Common myeloid progenitor, CD34-positive (primary cell): ENCODE results near the gene MBOAT2.

Source experiments
- CTCF ChIA-PET: fragments of 350-600 bp; sonication (Branson Sonifier 250); formaldehyde crosslinking; loops from one replicate; lab custom pipeline; 2021; ENCODE audit warnings: antibody characterized with exemption; lab: Charles Lee
- POLR2A ChIA-PET: fragments of 350-600 bp; sonication (Branson Sonifier 250); formaldehyde crosslinking; loops from one replicate; lab custom pipeline; 2021; ENCODE audit warnings: antibody characterized with exemption; lab: Charles Lee
- DNase-seq, 3 donors: peaks; one replicate each; pipeline versions ENCODE4 v3.0.0 to v3.0.0-alpha.2; 2013
- H3K27ac ChIP-seq, 2 experiments: 1 replicate in 1 of 2; 2 replicates in 1 of 2; pipeline ENCODE4 v1.7.0; 2013; ENCODE audit warnings: inconsistent platforms in 2 of 2, low read length in 2 of 2, mild to moderate bottlenecking in 2 of 2, low read depth in 1 of 2, moderate library complexity in 1 of 2; ENCODE audit not compliant: severe bottlenecking in 2 of 2, insufficient read depth in 1 of 2, poor library complexity in 1 of 2
- H3K27me3 ChIP-seq, 5 experiments: replicated peaks in 2 of 5; 1 replicate in 3 of 5; 2 replicates in 2 of 5; pipeline versions ENCODE4 v1.6.1 to v1.7.0; 2013; ENCODE audit warnings: low read length in 4 of 5, mild to moderate bottlenecking in 2 of 5, moderate library complexity in 2 of 5, inconsistent platforms in 1 of 5; ENCODE audit not compliant: insufficient read depth in 5 of 5, control insufficient read depth in 4 of 5
- H3K36me3 ChIP-seq, 4 experiments: 1 replicate in 2 of 4; 2 replicates in 2 of 4; pipeline versions ENCODE4 v1.6.1 to v1.7.0; 2013; ENCODE audit warnings: low read length in 3 of 4, control low read depth in 1 of 4, mild to moderate bottlenecking in 1 of 4; ENCODE audit not compliant: control insufficient read depth in 4 of 4, insufficient read depth in 4 of 4
- H3K4me1 ChIP-seq, 4 experiments: 1 replicate in 3 of 4; 2 replicates in 1 of 4; pipeline versions ENCODE4 v1.6.1 to v1.7.1; 2013; ENCODE audit warnings: low read length in 3 of 4, mild to moderate bottlenecking in 3 of 4, control low read depth in 1 of 4, inconsistent platforms in 1 of 4, moderate library complexity in 1 of 4; ENCODE audit not compliant: control insufficient read depth in 4 of 4, insufficient read depth in 4 of 4; ENCODE audit errors: control extremely low read depth in 1 of 4
- H3K4me3 ChIP-seq, 7 experiments: 1 replicate in 4 of 7; 2 replicates in 3 of 7; pipeline versions ENCODE4 v1.5.1 to v1.7.0; 2013; ENCODE audit warnings: mild to moderate bottlenecking in 7 of 7, low read length in 6 of 7, moderate library complexity in 6 of 7, inconsistent platforms in 2 of 7, low read depth in 2 of 7, control low read depth in 1 of 7; ENCODE audit not compliant: insufficient read depth in 4 of 7, control insufficient read depth in 1 of 7; ENCODE audit errors: extremely low read depth in 1 of 7
- H3K9me3 ChIP-seq, 5 experiments: 1 replicate in 4 of 5; 2 replicates in 1 of 5; pipeline versions ENCODE4 v1.6.1 to v1.7.1; 2013; ENCODE audit warnings: low read length in 4 of 5, mild to moderate bottlenecking in 2 of 5, inconsistent platforms in 1 of 5, low read depth in 1 of 5, moderate library complexity in 1 of 5; ENCODE audit not compliant: control insufficient read depth in 4 of 5, insufficient read depth in 2 of 5; ENCODE audit errors: control extremely low read depth in 1 of 5
- WGBS: methylation state at CpG from one replicate; pipeline ENCODE4 v1.1.5; 2013; ENCODE audit not compliant: insufficient coverage; 5-methylcytosine and 5-hydroxymethylcytosine counted together

The MBOAT2 gene

GRCh38 chr2:8827729-8828128 is 175.8 kb downstream of the MBOAT2 start:
- POLR2A ChIA-PET: interaction anchor here (1.7 kb wide), 1 partner anchor 10 kb away, joined by 6 read pairs; the partner anchor contains the start of gene KIDINS220
- Histone ChIP-seq H3K27ac (no peak overlapping the region), H3K4me3 (no peak overlapping the region), H3K4me1 (no peaks in the 10 kb centered on the region), H3K27me3 (no peaks in the 10 kb centered on the region), H3K36me3 (peaks cover 2 to 15% (median 5%) of the 10 kb centered on the region in 4 experiments), H3K9me3 (no peaks in the 10 kb centered on the region)
- CTCF ChIA-PET: interaction anchor here (0.5 kb wide), 1 partner anchor 51 kb away, joined by 3 read pairs; no protein-coding TSS in a partner anchor
- 96% methylated on average over 2 of the region's 2 CpGs for WGBS
- DNase-seq: no peak

DNA sequence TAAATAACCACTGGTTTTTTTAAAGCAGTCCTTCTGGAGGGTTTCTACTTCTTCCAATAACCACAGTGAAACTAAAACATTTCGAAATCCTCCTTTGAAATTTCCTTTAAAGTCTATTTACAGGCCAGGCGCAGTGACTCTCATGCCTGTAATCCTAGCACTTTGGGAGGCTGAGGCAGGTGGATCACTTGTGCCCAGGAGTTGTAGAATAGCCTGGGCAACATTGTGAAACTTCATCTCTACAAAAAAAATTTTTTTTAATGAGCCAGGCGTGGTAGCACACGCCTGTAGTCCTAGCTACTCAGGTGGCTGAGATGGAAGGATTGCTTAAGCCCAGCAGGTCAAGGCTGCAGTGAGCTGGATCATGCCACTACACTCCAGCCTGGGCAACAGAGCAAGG is 181.3 kb downstream of the MBOAT2 start:
- Histone ChIP-seq H3K36me3 (peaks cover 2 to 27% (median 9%) of the 10 kb centered on the region in 4 experiments), H3K4me1 (peaks cover 0 to 14% (median 0%) of the 10 kb centered on the region in 4 experiments), H3K27ac (peak overlapping the region in 1 of 2 experiments; percentile 14), H3K9me3 (no peaks in the 10 kb centered on the region), H3K27me3 (no peaks in the 10 kb centered on the region), H3K4me3 (no peak overlapping the region)
- DNase-seq: no peak
- 90% methylated on average over 3 of the region's 4 CpGs for WGBS
- ChIA-PET CTCF (interaction anchor here (1.4 to 1.6 kb wide), 2 partner anchors 9 to 1619 kb away, joined by 3 to 4 read pairs; no protein-coding TSS in a partner anchor), POLR2A (no interaction called here)

GRCh38 chr2:8821276-8822217 is 181.9 kb downstream of the MBOAT2 start:
- peaks cover 1 to 27% (median 11%) of the 10 kb centered on the region in 4 experiments for H3K36me3 ChIP-seq
- H3K9me3 ChIP-seq: no peaks in the 10 kb centered on the region
- H3K4me1 ChIP-seq: peaks cover 0 to 14% (median 0%) of the 10 kb centered on the region in 4 experiments
- WGBS: 75% methylated on average over 4 of the region's 8 CpGs
- DNase-seq: no peak
- H3K27me3 ChIP-seq: no peaks in the 10 kb centered on the region
- no peak overlapping the region for H3K27ac ChIP-seq
- CTCF ChIA-PET: no interaction called here
- H3K4me3 ChIP-seq: no peak overlapping the region
- POLR2A ChIA-PET: no interaction called here

DNA sequence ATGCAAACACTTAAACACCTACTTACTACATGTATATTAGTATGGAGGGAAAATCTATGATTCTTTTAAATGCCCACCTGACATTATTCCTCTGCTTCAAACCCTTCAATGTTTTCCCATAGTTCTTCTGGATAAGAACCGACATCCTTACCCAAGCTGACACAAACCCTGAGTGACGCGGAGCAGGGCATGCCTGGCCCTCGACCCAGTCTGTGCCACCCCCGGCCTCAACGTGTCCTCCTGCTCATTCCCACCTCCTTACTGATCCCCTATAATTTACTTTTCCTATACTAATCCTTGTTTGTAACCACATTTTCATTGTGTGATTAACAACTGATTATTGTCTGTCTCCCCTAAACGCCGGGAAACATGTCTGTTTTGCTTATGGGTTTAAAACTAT is 183.5 kb downstream of the MBOAT2 start:
- DNase-seq: no peak
- Histone ChIP-seq H3K4me1 (peaks cover 0 to 14% (median 0%) of the 10 kb centered on the region in 4 experiments), H3K27me3 (no peaks in the 10 kb centered on the region), H3K36me3 (peaks cover 3 to 27% (median 14%) of the 10 kb centered on the region in 4 experiments), H3K27ac (no peak overlapping the region), H3K9me3 (no peaks in the 10 kb centered on the region), H3K4me3 (no peak overlapping the region)
- CTCF ChIA-PET: interaction anchor here (0.6 kb wide), 1 partner anchor 515 kb away, joined by 3 read pairs; no protein-coding TSS in a partner anchor
- POLR2A ChIA-PET: no interaction called here
- WGBS: 91% methylated on average over 6 of the region's 8 CpGs

DNA sequence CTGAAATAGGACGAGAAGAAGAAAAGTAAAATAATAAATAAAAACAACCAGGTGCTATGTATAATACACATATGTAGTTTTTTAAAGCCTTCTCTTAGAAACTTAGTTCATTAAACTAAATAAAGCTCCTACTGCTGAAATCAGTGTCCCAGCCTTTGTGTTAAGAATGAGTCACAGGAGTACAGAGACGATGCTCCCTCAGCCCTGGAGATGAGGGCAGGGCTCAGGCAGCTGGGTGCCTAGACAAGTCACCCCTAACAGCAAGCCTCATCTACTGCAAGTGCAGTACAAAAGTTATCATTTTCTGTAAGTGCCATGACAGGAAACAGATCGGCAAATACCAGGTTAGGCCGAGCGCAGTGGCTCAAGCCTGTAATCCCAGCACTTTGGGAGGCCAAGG is 184.3 kb downstream of the MBOAT2 start:
- Histone ChIP-seq H3K4me1 (peaks cover 0 to 14% (median 0%) of the 10 kb centered on the region in 4 experiments), H3K27me3 (no peaks in the 10 kb centered on the region), H3K36me3 (peaks cover 6 to 28% (median 15%) of the 10 kb centered on the region in 4 experiments), H3K27ac (no peak overlapping the region), H3K9me3 (no peaks in the 10 kb centered on the region), H3K4me3 (no peak overlapping the region)
- POLR2A ChIA-PET: no interaction called here
- no peak for DNase-seq
- CTCF ChIA-PET: interaction anchor here (1.5 kb wide), 1 partner anchor 11 kb away, joined by 3 read pairs; no protein-coding TSS in a partner anchor
- 95% methylated on average over 4 of the region's 5 CpGs for WGBS

GRCh38 chr2:8817221-8817620 is 186.3 kb downstream of the MBOAT2 start:
- H3K9me3 ChIP-seq: no peaks in the 10 kb centered on the region
- no peaks in the 10 kb centered on the region for H3K27me3 ChIP-seq
- DNase-seq: no peak
- H3K27ac ChIP-seq: no peak overlapping the region
- ChIA-PET POLR2A (no interaction called here), CTCF (interaction anchor here (1.4 kb wide), 1 partner anchor 13 kb away, joined by 3 read pairs; no protein-coding TSS in a partner anchor)
- peaks cover 6 to 33% (median 14%) of the 10 kb centered on the region in 4 experiments for H3K36me3 ChIP-seq
- H3K4me3 ChIP-seq: no peak overlapping the region
- WGBS: no CpG with 5 or more reads among the region's 1 CpG
- H3K4me1 ChIP-seq: peaks cover 0 to 11% (median 0%) of the 10 kb centered on the region in 4 experiments
